Progenitor cell of endocrine pancreas (in vitro differentiated cells): Measurements from ENCODE around the gene MTMR3. TPM values are rescaled to one million over a fixed set of nuclear protein-coding genes. Genes with fewer than 3 reads are reported as not detected.

ENCODE experiments used
- DNase-seq: peaks from one replicate; pipeline ENCODE4 v3.0.0; 2021; ENCODE audit warnings: low spot score; ENCODE audit not compliant: unreplicated experiment
- H3K27ac Mint-ChIP-seq: 2 replicates; pipeline ENCODE4 v1.8.0; 2021; ENCODE audit warnings: mild to moderate bottlenecking, moderate library complexity, mixed read lengths
- H3K27me3 Mint-ChIP-seq: 2 replicates; pipeline ENCODE4 v1.8.0; 2021; ENCODE audit warnings: mixed read lengths
- H3K36me3 Mint-ChIP-seq: 2 replicates; pipeline ENCODE4 v1.8.0; 2022; ENCODE audit warnings: mixed read lengths; ENCODE audit not compliant: insufficient read depth
- H3K4me1 Mint-ChIP-seq: 2 replicates; pipeline ENCODE4 v1.8.0; 2021; ENCODE audit warnings: low read depth, mixed read lengths
- H3K4me3 Mint-ChIP-seq: 2 replicates; pipeline ENCODE4 v1.8.0; 2021; ENCODE audit warnings: low read depth, mild to moderate bottlenecking, moderate library complexity, mixed read lengths
- H3K9me3 Mint-ChIP-seq: 2 replicates; pipeline ENCODE4 v1.8.0; 2021; ENCODE audit warnings: low read depth, mixed read lengths
- CTCF ChIP-seq: fragments of 200-600 bp; sonication (generic); IDR thresholded peaks from one replicate; pipeline ENCODE4 v1.5.0; 2021; ENCODE audit warnings: antibody characterized with exemption, mild to moderate bottlenecking; ENCODE audit not compliant: unreplicated experiment
- total RNA-seq: library from RNA; stranded (reverse); gene quantifications from 2 replicates; pipeline ENCODE4 v1.2.1, GENCODE V29; 2021

MTMR3 gene
- total RNA-seq, 1 donor from 2014 or later, result 51.0 TPM

- no peaks in the 10 kb centered on the region for H3K9me3 Mint-ChIP-seq
- peaks cover 14% of the 10 kb centered on the region for H3K27me3 Mint-ChIP-seq
- peak overlapping the region; percentile 21 for H3K27ac Mint-ChIP-seq
- DNase-seq, result no peak
- TF ChIP-seq CTCF, result no peak
- H3K36me3 Mint-ChIP-seq, result no peaks in the 10 kb centered on the region
- no peak overlapping the region for H3K4me3 Mint-ChIP-seq
- peaks cover 4% of the 10 kb centered on the region for H3K4me1 Mint-ChIP-seq
Observed at GRCh38 chr22:30041881-30042280, 158.9 kb downstream of the MTMR3 start.

GRCh38 chr22:30043161-30043560, 160.2 kb downstream of the MTMR3 start:
- no peak overlapping the region for H3K27ac Mint-ChIP-seq
- no peak for DNase-seq
- H3K4me3 Mint-ChIP-seq, result no peak overlapping the region
- TF ChIP-seq CTCF, result no peak
- H3K4me1 Mint-ChIP-seq, result peaks cover 4% of the 10 kb centered on the region
- H3K36me3 Mint-ChIP-seq, result no peaks in the 10 kb centered on the region
- H3K27me3 Mint-ChIP-seq, result peaks cover 14% of the 10 kb centered on the region
- no peaks in the 10 kb centered on the region for H3K9me3 Mint-ChIP-seq

- Mint-ChIP-seq H3K9me3 (no peaks in the 10 kb centered on the region), H3K27ac (no peak overlapping the region), H3K4me1 (peaks cover 4% of the 10 kb centered on the region), H3K36me3 (no peaks in the 10 kb centered on the region), H3K4me3 (no peak overlapping the region), H3K27me3 (peaks cover 14% of the 10 kb centered on the region)
- TF ChIP-seq CTCF, result no peak
- DNase-seq, result no peak
Observed at GRCh38 chr22:30044369-30044768, 161.4 kb downstream of the MTMR3 start.

- H3K4me3 Mint-ChIP-seq, result no peak overlapping the region
- H3K27me3 Mint-ChIP-seq, result peaks cover 14% of the 10 kb centered on the region
- peaks cover 4% of the 10 kb centered on the region for H3K4me1 Mint-ChIP-seq
- no peaks in the 10 kb centered on the region for H3K9me3 Mint-ChIP-seq
- no peak for DNase-seq
- no peaks in the 10 kb centered on the region for H3K36me3 Mint-ChIP-seq
- no peak overlapping the region for H3K27ac Mint-ChIP-seq
- no peak for TF ChIP-seq CTCF
Observed at GRCh38 chr22:30044881-30045493, 162.0 kb downstream of the MTMR3 start.

- peaks cover 14% of the 10 kb centered on the region for H3K27me3 Mint-ChIP-seq
Observed at GRCh38 chr22:30045494-30045887, 162.5 kb downstream of the MTMR3 start.

More at GRCh38 chr22:30045494-30045887, 162.5 kb downstream of the MTMR3 start:
- Mint-ChIP-seq H3K9me3 (no peaks in the 10 kb centered on the region), H3K27ac (no peak overlapping the region), H3K36me3 (no peaks in the 10 kb centered on the region), H3K4me1 (peaks cover 4% of the 10 kb centered on the region), H3K4me3 (no peak overlapping the region)
- no peak for TF ChIP-seq CTCF
- no peak for DNase-seq
